C4-2B (cell line): ENCODE data around the gene NLGN1.

ENCODE experiments used
- ZFX ChIP-seq: fragments of 450-650 bp; IDR thresholded peaks from 2 replicates; pipeline ENCODE4 v1.6.1; 2017
- TF ChIP-seq, protein P1 (sequence below): fragments of 450-650 bp; conservative IDR thresholded peaks from 2 replicates; pipeline ENCODE4 v1.5.1; 2017; ENCODE audit warnings: mild to moderate bottlenecking

DNA sequence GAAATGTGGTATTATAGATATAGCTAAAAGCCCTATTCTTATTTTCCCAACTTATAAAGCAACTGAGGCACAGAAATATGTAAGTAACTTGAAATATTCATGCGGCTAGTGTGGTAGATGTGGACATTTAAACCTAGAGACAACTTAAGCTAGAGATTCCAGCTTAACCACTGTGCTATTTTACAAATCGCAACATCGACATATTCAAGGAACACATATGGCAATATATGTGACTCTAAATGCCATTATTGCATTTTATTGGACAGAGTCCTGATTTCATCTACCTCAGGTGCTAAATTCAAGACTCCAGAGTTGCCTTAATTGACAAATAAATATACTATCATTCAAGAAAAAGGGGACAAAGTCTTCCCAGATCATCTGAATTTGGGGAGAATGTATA, 442.3 kb downstream of the NLGN1 start:
- TF ChIP-seq, protein P1, sequence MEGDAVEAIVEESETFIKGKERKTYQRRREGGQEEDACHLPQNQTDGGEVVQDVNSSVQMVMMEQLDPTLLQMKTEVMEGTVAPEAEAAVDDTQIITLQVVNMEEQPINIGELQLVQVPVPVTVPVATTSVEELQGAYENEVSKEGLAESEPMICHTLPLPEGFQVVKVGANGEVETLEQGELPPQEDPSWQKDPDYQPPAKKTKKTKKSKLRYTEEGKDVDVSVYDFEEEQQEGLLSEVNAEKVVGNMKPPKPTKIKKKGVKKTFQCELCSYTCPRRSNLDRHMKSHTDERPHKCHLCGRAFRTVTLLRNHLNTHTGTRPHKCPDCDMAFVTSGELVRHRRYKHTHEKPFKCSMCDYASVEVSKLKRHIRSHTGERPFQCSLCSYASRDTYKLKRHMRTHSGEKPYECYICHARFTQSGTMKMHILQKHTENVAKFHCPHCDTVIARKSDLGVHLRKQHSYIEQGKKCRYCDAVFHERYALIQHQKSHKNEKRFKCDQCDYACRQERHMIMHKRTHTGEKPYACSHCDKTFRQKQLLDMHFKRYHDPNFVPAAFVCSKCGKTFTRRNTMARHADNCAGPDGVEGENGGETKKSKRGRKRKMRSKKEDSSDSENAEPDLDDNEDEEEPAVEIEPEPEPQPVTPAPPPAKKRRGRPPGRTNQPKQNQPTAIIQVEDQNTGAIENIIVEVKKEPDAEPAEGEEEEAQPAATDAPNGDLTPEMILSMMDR: no peak
- TF ChIP-seq ZFX: no peak
